Choroid plexus epithelial cell (primary cell): Measurements from ENCODE around the gene FLNA.
"Not testable (repeated sequence)": the region's sequence is repeated elsewhere in the genome, so short reads cannot be mapped to it uniquely, and the experiment has no call there.

ENCODE experiments used
- DNase-seq: peaks from one replicate; pipeline ENCODE4 v3.0.0-alpha.2; 2010; ENCODE audit warnings: low read depth
- H3K4me3 ChIP-seq: 2 replicates; pipeline ENCODE4 v1.5.1; 2011; ENCODE audit warnings: low read depth, mild to moderate bottlenecking, control low read depth, low read length, moderate library complexity
- CTCF ChIP-seq: conservative IDR thresholded peaks from 2 replicates; pipeline ENCODE4 v1.5.1; 2011; ENCODE audit warnings: low read depth, mild to moderate bottlenecking, control low read depth, inconsistent platforms, low read length, moderate library complexity

The FLNA gene

GRCh38 chrX:154305541-154306205 lies 68.8 kb downstream of the FLNA start:
- no peak for TF ChIP-seq CTCF
- no peak for DNase-seq
- no peak overlapping the region for H3K4me3 ChIP-seq

GRCh38 chrX:154304846-154305245 lies 69.6 kb downstream of the FLNA start:
- no peak for TF ChIP-seq CTCF
- H3K4me3 ChIP-seq, result no peak overlapping the region
- DNase-seq, result no peak

GRCh38 chrX:154303476-154303875 lies 71.0 kb downstream of the FLNA start:
- H3K4me3 ChIP-seq, result no peak overlapping the region
- DNase-seq, result no peak
- no peak for TF ChIP-seq CTCF

- DNase-seq, H3K4me3 ChIP-seq: not testable (repeated sequence)
Measured at GRCh38 chrX:154302998-154303397, 71.4 kb downstream of the FLNA start.

- no peak for DNase-seq
- no peak for TF ChIP-seq CTCF
- no peak overlapping the region for H3K4me3 ChIP-seq
Measured at GRCh38 chrX:154300816-154301215, 73.6 kb downstream of the FLNA start.
